Stimulated activated CD4-positive, alpha-beta T cell treated with anti-CD3 and anti-CD28 coated beads, Interleukin-4, amount 100 ng/mL, for 24 hours (primary cell): ENCODE results near the gene KSR2.

ENCODE experiments used
- DNase-seq: peaks from one replicate; pipeline ENCODE4 v3.0.0-alpha.2; 2020

Gene KSR2

DNA sequence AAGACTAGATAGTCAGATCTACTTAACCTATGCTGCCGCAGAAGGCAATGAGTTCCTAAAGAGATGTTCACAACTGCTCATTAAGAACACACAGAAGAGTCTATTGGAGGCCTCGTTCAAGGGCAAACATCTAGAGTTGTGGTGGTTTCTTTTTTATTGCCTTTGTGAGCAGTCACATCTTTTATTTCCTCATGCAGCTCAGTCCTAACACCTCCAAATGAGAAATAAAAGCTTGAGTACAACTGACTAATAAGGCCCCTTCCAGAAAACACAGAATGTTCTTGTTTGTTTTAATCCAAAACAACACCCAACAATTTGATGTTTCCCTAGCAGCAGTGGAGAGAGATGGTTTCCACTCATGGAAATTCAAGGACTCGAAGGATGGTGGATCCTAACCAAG, 483.9 kb downstream of the KSR2 start:
- DNase-seq, result no peak

DNA sequence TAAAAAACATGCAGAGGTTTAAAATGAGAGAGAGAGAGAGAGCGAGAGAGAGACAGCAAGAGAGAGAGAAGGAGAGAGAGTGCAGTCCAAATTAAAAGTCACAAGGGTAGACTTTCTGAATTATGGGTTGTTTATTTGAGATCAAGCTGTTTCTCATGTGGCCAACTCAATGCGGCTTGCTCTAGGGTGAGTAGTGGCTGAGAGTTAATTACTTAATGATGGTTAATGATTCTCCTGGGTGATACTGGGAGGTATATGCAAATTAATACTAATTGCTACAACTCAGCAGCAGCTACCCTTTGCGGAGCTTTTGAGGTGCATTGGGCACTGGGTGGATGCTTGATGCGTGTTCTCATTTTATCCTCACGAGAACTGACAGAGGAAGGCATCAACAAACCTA, 485.3 kb downstream of the KSR2 start:
- DNase-seq, result no peak

GRCh38 chr12:117481470-117481869, 487.3 kb downstream of the KSR2 start:
- no peak for DNase-seq

DNA sequence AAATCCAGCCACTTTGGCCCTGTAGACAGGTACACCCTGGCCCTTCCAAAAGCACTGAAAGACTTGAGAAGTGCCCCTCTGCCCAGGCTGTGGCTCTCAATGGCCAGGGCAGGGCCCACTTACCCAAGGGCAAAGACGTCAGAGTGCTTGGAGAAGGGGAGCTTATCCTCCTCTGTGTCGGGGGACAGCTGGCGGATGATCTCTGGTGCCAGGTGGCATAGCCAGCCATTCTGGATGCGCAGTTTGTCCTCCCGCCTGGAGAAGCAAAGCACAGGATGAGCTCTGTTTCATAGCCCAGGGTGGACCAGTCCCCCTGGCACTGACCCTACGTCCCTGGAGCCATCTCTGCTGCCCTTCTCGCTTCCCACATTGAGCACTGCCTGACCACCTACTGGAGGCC, 492.4 kb downstream of the KSR2 start:
- DNase-seq, result no peak

- DNase-seq, result no peak
Measured at GRCh38 chr12:117473856-117474255, 494.9 kb downstream of the KSR2 start.

DNA sequence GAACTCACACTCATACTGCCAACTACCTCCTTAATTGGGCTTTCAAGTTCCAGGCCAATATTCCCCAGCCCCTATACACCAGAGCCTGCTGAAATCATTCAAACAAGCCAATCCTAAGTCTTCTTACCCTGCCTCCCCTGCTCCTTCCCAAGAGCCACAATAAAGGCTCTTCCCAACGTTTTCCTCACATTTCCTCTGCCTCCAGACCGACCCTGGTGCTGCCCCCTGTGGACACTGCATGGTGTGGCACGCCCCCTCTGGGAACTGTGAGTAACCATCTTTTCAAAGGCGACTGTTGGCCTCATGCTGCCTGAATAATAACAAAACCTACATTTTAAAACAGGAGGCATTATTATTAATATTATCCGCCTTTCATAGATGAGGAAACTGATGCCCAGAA, 495.8 kb downstream of the KSR2 start:
- no peak for DNase-seq

DNA sequence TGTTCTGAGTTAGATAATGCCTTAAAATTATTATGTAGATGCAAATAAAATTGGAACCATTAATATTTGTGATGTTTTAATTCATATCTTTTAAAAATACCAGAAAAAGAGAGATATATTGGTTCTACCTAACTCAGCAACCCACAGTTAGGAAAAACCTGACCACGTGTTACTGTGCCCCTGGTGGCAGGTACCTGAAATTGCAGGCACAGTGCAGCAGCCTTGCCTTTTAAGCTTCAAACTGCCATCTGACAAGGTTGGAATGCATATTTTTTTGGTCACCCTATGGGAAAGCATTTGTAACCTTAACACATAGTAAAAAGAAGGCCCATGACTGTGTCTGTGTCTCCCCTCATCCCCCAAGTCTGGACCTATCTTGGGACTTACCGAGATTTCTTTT, 498.0 kb downstream of the KSR2 start:
- DNase-seq, result no peak

DNA sequence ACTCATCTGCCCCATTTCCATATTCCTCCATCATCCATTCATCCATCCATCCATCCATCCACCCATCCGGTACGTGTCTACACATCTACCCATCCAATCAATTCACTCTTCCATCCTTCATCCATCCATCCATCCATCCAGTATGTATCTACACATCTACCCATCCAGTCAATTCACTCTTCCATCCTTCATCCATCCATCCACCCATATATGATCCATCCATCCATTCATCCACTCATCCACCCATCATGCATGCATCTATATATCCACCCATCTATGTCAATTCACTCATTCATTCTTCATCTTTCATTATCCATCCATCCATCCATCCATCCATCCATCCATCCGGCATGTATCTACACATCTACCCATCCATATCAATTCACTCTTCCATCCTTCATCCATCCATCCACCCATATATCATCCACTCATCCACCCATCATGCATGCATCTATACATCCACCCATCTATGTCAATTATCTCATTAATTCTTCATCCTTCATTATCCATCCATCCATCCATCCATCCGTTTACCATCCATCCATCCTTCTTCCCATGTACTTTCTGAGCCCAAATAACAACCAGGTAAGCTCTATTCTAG, 498.8 kb downstream of the KSR2 start:
- DNase-seq, result no peak

- no peak for DNase-seq
Measured at GRCh38 chr12:117468016-117468415, 500.8 kb downstream of the KSR2 start.

GRCh38 chr12:117467588-117467987, 501.2 kb downstream of the KSR2 start:
- no peak for DNase-seq

GRCh38 chr12:117466677-117467362, 502.0 kb downstream of the KSR2 start:
- no peak for DNase-seq

DNA sequence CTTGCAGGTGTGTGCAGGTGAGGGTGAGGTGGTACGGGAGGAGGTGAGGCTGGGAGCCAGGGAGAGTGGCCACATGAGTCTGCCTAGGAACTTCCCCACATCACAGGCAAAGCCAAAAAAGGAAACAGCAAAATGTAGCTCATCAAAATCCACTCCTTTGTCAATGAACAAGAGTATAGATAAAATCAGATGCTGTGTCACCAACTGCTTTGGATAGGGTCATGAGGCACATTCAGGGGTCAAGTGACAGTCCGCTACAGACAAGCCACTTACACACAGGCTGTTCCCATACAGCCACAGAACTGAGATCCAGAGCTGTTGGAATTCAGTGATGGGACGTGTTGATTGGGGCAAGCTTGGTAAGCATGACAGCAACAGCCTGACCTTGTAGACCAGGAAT, 507.1 kb downstream of the KSR2 start:
- no peak for DNase-seq

DNA sequence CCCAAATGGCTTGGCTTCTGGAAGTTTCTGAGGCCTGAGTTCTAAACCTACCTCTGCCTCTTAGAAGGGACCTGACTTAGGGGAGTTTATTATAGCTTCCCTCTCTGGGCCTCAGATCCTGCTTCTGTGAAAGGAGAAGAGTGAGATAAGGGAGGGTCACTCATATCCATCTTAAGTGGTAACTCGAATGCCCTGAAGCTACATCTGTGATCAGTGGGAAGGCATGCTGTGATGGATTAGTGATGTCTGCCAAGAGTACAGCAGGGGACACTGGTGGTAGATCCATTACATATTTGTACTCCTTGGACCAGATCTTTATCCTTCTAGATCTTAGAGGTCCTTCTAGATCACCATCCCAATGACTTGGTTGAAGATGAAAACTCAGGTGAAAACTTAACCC, 509.6 kb downstream of the KSR2 start:
- no peak for DNase-seq

DNA sequence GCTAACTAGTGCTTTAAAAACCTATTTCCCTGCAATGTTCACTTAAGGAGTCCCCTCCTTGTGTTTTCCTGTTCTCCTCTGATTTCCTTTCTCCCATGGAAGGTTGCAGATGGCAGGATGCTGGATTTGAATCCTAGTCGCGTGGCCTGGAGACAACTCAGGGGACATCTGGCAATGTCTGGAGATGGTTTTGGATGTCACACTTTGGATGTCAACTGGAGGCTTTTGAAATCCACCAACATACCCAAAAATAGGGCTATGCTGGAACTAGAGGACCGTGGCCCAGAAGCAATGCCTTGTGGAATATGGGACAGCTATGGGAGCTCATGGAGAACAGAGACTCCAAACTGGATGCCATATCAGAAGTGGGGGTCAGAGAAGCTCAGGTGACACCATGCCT, 511.6 kb downstream of the KSR2 start:
- no peak for DNase-seq

GRCh38 chr12:117456076-117456475, 512.7 kb downstream of the KSR2 start:
- DNase-seq, result no peak

DNA sequence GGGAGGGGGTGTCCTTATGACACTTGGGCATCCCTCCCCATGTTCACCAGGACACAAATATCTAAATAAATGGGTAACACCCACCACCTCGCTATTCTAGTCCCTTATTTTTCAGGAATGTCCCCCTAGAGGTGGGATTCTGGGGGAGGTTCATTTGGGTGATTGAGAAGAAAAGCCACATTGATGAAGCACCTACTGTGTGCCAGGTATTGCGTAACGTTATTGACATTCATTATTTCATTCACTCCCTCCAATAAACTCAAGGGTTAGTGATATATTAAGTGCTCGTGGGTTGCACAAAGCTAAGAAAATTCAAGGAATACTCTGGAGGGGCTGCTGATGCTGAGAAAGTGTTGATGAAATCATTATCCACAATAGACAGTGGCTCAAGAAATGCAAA, 514.8 kb downstream of the KSR2 start:
- DNase-seq, result no peak

- no peak for DNase-seq
Measured at GRCh38 chr12:117452112-117452511, 516.7 kb downstream of the KSR2 start.

DNA sequence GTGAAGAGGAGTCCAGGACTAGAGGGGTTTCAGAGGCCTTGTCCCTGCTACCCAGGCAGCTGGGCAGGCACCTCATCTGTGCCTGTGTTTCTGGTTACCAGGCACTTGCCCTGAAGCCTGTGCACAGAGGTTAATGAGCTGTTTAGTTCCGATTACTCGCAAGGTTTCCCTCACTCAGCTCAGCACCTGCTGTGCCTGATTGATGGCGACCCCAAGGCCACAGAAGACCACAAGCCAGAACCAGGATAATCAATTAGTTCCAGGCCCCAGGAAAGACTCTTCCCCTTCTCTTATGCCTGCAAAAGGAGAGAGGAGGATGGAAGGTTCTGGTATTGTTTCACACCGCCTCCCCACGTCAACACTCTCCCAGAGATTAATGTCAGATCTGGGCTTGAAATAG, 518.6 kb downstream of the KSR2 start:
- no peak for DNase-seq

GRCh38 chr12:117447665-117448366, 521.0 kb downstream of the KSR2 start:
- no peak for DNase-seq

GRCh38 chr12:117444781-117445180, 524.0 kb downstream of the KSR2 start:
- no peak for DNase-seq

DNA sequence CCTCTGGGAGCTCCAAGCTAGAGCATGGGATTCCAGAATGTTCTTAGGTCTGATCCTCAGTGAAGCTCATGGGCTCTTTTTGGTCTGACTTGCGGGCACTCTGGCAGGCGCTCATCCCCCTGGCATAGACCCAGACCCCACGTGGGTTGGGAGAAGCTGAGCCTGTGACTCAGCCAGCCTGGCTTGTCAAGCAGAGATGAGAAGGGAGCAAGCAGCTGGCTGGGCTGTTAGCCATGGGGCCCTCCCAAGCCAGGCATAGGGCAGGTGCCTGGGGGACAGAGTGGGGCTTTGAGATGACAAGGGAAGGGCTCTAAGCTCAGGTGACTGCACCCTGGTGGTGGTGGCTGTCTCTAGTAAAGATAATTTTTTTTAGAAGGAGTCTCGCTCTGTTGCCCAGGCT, 527.0 kb downstream of the KSR2 start:
- no peak for DNase-seq

DNA sequence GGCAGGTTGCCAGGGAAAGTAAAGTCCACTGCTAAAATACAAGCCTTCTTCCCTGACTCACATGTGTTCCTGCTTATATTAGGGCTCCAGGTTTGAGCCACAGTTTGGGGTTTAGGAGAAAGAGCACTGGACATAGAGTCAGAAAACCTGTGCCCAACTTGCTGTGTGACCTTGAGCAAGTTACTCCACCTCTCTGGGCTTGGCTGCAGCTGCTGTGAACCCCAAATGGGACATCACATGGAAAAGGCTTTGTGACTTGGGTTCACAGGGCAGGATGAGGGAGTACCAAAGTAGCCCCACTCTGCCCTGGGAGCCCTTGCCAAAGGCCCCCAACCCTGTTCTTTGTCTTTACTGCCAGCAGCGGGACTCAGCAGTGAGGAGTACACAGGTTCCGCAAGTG, 528.4 kb downstream of the KSR2 start:
- DNase-seq, result no peak

- DNase-seq, result no peak
Measured at GRCh38 chr12:117439531-117440001, 529.2 kb downstream of the KSR2 start.

DNA sequence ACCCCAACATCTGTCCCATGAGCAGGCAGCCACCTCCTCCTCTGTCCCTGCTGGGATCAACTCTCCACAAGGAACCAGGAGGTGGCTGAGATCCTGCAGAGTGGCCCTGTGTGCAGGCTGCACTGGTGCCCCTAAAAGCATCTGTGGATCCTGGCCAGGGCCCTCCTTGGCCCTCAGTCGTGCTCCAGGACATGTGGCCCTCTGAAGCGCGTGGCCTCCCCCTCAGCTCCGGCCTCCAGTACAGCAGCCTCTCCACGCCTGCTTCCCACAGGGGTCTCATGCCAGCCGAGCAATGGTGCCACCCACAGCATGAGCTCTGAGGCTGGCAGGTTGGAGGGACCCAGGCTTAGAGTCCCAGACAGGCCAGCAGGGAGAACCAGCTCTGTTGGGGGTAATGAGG, 530.0 kb downstream of the KSR2 start:
- DNase-seq, result no peak
